ENCODE measurements around the gene PLAAT3. TPM values are rescaled to one million over a fixed set of nuclear protein-coding genes. Genes with fewer than 3 reads are reported as not detected.

PLAAT3 gene
- total RNA-seq, 1 donor, result 9.0 TPM

GRCh38 chr11:63560506-63561180 lies 53.6 kb downstream of the PLAAT3 start:
- no peak overlapping the region for H3K4me3 ChIP-seq (ENCODE audit: low read depth, low read length)
- no peak for DNase-seq (ENCODE audit: low read depth)
- TF ChIP-seq CTCF (IDR thresholded peaks at IDR 0.05; ENCODE audit: insufficient read depth, low read length), result no peak

- no peak for DNase-seq (ENCODE audit: low read depth)
- no peak for TF ChIP-seq CTCF (IDR thresholded peaks at IDR 0.05; ENCODE audit: insufficient read depth, low read length)
- no peak overlapping the region for H3K4me3 ChIP-seq (ENCODE audit: low read depth, low read length)
Measured at GRCh38 chr11:63558459-63559157, 55.6 kb downstream of the PLAAT3 start.

GRCh38 chr11:63557570-63557969 lies 56.7 kb downstream of the PLAAT3 start:
- no peak for DNase-seq (ENCODE audit: low read depth)
- TF ChIP-seq CTCF (IDR thresholded peaks at IDR 0.05; ENCODE audit: insufficient read depth, low read length), result no peak
- H3K4me3 ChIP-seq (ENCODE audit: low read depth, low read length), result no peak overlapping the region

GRCh38 chr11:63556404-63557013 lies 57.7 kb downstream of the PLAAT3 start:
- TF ChIP-seq CTCF (IDR thresholded peaks at IDR 0.05; ENCODE audit: insufficient read depth, low read length), result no peak
- no peak overlapping the region for H3K4me3 ChIP-seq (ENCODE audit: low read depth, low read length)
- DNase-seq (ENCODE audit: low read depth), result no peak

GRCh38 chr11:63554877-63555223 lies 59.4 kb downstream of the PLAAT3 start:
- DNase-seq (ENCODE audit: low read depth), result no peak
- no peak for TF ChIP-seq CTCF (IDR thresholded peaks at IDR 0.05; ENCODE audit: insufficient read depth, low read length)
- H3K4me3 ChIP-seq (ENCODE audit: low read depth, low read length), result no peak overlapping the region

GRCh38 chr11:63553759-63554158 lies 60.5 kb downstream of the PLAAT3 start:
- H3K4me3 ChIP-seq (ENCODE audit: low read depth, low read length), result no peak overlapping the region
- no peak for TF ChIP-seq CTCF (IDR thresholded peaks at IDR 0.05; ENCODE audit: insufficient read depth, low read length)
- no peak for DNase-seq (ENCODE audit: low read depth)

Data from fibroblast of the aortic adventitia (primary cell).